Central memory CD4-positive, alpha-beta T cell (primary cell): Measurements from ENCODE around the gene MBNL2.

ENCODE experiments used
- DNase-seq: peaks from one replicate; pipeline ENCODE4 v3.0.0; 2022

MBNL2 gene

DNA sequence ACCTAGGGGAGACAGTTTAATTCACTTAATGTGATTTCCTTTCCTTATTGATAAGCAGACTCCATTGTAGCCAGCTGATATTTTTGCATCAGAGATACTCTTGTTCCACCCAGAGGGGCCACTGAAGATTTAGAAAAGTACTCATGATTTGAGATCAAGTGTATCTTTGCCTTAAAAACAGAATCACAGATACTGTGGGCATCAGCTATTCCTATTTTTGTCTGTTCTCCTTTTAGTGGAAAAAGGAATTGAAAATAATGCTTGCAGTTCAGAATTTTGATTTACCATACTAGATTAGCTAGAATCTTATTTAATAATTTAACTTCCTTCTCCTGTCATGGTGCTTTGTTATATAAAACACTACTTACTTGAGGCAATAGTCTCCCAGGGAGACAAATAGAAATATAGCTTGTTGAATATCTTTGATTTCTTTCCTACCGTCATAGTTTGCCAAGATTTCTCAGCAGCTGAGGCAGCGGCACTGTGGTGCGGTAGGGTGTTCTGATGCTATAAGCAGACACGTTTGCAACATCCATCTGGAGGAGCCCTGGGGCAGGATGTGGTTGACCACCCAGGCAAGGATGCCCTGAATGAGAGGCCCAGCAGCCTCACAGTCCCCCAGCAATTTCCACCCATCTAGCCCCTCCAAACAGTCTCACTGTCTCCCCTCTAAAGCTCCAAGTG, 164.8 kb downstream of the MBNL2 start:
- DNase-seq = no peak

DNA sequence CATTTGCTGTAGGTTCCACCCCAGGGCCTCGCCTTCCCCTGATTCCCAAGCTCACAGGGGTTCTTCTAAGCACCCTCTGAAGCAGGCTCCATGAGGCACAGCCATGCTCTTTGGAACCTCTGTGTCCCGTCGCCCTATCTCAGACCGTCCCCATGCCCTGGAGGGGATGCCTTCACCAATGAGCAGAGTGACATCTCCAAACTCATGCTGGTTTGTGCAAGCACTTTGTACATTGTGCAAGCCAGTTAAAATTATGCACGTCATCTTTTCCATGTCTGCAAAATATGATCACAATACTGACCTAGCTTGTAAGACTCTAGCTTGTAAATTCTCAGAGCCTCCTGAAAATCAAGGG, 165.3 kb downstream of the MBNL2 start:
- no peak for DNase-seq

DNA sequence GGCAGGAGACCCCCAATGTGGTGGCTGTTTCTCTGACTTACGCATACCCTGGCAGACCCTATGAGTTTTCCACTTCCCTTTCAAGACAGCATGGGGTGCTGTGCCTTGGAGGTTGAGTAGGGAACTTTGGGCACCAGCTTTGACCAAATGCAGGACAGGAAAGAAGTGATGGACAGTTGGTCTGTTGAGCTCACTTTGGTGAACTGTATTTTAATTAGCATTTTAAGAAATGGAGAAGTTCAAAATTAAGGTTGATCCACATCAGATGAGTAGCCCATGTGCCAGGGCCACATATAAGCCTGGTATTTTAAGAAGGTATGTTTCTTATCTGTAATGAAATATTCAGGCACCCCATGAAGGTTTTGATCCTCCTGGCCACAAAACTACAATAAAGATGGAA, 165.8 kb downstream of the MBNL2 start:
- no peak for DNase-seq

DNA sequence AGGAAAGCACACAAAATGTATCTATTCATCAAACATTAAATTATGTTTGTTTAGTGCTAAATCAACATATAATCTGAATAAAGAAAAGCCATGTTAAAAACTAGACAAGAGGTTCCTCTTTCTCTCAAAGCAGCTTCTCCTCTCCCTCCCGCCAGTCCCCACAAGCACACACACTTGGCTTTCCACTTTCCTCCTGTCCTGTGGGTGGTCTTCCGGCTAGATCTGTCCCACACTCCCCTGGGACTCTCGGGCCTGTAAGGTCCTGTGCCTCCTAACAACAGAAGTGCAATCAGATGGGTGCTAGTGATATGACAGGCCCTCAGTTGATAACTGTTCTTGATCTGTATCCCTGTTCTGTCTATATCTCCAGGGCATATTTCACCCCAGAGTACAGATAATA, 166.2 kb downstream of the MBNL2 start:
- DNase-seq = no peak

DNA sequence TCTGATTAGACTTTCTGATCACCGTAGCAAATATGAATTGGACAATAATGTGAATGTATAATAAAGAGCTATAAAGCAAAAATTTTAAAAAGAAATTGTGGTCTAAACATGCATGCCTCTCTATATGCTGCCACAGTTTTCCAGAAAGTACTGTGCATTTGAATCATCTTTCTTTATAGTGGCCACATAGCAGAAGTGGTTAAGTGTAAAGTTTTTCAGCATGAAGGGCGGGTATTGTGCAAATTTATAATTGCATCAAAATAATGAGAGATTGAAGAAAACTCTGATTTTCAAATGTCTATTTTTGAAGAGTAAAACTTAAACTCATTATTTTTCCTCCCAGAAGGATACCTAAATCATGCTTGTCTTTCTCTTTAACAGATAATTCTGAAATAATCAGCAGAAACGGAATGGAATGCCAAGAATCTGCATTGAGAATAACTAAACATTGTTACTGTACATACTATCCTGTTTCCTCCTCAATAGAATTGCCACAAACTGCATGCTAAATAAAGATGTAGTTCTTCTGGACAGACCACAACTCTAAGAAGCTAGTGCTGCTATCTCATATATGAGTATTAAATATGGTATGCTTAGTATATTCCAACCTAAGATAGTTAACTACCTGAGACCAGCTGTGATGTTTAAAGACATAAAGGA, 168.9 kb downstream of the MBNL2 start:
- DNase-seq = no peak

DNA sequence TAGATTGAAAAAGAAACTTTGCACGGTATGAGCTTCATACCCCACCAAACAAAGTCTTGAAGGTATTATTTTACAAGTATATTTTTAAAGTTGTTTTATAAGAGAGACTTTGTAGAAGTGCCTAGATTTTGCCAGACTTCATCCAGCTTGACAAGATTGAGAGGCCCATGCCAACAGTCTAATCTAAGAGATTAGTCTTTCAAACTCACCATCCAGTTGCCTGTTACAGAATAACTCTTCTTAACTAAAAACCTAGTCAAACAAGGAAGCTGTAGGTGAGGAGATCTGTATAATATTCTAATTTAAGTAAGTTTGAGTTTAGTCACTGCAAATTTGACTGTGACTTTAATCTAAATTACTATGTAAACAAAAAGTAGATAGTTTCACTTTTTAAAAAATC, 169.9 kb downstream of the MBNL2 start:
- DNase-seq = no peak

DNA sequence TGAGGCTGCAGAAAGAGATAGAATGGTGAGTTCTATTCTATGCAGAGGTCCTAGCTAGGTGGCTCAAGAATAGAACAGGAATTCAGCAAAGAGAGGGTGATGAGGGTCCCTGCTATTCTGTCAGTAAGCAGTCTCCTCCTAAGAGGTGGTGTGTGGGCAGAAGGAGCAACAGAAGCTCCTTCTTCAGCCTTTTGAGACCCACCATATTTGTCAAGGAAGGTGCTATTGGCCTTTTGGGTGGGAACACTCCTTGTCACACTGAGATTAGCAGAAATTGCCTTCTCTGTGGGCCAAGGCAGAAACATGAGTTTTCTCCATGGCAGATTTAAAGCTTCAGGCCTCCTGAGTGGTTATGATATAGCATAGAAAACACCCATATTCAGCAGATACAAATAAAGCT, 172.4 kb downstream of the MBNL2 start:
- DNase-seq = no peak

DNA sequence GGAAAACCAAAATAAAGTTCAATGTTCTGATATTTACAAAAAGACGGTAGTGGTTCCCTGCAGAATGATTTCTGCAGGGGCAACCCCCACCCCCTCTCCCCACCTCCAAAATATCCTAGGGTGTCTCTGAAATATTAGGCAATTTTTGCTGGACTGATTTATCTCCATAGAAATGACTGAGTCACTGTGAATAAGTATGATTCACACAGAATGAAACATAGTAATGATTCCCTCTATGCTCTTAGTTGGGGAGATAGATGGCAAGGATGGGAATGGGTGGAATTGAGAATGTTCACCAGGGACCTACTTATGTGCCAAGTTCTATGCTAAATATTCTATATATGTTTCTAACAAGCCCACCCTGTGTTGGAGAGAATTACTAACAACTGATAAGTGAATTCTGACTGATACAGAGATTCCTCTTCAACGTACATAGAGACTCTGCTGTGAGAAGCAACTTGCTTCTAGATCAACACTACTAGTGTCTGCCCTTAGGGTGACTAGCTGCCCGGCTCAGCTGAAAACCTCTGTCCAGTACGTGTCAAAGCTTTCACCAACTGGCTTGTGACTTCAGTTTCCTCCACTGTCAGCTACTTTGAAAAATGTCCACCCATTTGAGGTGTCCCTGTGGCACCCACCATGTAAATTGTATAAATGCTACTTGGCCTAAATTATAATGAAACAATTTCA, 173.5 kb downstream of the MBNL2 start:
- DNase-seq = no peak

DNA sequence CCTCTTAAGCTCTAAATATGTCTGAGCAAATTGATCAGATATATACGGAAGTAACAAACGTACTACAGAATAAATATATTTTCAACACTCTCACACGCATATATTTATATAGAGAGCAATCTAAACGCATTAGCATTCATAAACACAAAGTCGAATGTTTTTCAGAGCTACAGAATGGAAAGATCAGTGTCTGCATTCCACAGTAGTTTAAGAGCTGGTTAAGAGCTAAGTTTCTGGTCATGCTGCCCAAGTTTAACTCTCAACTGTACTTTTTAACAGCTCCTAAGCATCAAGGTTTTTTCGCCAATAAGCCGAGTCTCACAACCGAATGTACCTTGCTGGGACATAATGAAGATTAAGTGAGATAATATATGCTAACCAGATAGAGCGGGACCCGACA, 175.1 kb downstream of the MBNL2 start:
- DNase-seq = no peak

DNA sequence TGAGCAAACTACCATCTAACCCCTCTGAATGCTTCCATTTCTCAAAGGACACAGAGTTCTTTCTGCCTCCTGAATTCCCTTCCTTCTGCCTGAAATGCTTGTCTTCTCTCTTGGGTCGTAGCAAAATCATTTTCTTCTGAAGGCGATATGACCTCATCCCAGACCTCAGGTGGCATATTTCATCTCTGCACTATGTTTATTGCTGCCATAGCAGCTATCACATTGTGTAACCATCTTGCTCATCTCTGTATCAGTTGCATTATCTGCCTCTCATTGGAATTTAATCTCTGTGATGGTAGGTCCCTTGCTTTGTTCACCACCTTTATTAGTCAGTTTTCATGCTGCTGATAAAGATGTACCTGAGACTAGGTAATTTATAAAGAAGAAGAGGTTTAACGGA, 179.3 kb downstream of the MBNL2 start:
- DNase-seq = no peak

DNA sequence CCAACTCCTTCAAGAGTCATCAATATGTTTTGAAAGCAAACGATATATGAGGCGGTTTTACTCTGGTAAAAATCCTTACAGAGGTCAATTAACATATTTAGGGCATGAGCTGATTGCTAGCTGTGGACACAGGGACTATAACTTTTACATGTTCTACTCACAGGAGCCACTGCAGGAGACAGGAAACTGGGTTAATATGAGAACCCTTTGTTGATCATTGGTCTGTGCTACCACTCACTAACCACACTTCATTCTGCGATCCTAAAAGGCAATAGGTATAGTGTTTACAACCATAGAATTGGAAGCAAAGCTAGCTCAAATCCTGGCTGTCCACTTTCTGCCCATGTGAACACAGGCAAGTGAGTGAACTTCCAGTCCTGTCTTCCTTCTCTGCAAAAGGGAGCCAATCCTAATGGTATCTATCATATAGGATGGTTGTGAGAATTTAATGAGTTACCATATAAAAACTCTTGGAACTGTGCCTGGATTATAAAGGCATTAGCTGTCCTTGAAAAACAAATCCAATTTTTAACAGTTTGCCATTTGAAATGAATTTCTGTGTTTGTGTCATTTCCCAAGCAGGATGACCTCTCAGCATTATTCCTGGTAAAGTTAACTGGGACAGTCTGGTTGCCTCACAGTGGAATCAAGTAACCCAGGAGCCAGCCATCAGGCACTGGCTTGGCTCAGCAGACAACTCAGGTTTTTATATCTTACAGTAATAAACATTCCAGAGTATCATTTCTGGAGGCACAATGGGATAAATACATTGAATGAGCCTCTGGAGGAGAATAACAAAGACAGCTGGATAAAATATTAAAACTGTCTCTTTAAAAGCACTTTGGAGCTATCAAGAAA, 182.0 kb downstream of the MBNL2 start:
- no peak for DNase-seq

DNA sequence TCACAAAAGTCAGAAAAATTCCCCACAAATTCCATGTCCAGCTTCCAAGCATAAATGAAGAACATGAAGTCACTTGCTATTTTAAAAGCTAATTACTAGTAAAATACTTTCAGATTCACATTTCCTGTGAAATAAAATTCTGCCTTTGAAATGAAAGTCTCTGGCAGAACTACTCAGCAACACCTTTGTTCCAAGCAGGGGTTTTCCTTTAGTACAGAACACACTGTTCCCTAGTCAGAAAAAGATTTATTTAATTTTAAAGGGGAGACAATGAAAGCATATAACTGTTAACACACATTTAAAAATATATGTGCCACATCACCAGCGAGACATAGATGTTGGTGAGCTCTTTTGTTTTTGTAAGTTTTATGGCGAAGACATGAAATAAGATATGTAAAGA, 185.4 kb downstream of the MBNL2 start:
- no peak for DNase-seq

DNA sequence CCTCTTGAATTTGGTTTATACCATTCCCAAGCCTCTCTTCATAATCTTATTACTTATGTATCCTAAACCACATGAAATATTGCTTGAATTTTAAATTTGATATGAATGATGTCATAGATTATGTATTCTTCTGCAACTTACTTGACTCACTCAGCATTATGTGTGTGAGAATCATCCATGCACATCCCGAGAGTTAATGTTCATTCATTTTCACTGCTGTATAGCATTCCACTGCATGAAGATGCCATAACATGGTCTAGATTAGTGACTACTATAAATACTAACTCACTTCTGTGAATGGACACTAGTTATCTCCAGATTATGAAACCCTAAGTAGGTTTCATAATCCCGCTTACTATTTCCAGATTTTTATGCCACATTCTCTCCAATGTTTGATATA, 186.8 kb downstream of the MBNL2 start:
- DNase-seq = no peak

DNA sequence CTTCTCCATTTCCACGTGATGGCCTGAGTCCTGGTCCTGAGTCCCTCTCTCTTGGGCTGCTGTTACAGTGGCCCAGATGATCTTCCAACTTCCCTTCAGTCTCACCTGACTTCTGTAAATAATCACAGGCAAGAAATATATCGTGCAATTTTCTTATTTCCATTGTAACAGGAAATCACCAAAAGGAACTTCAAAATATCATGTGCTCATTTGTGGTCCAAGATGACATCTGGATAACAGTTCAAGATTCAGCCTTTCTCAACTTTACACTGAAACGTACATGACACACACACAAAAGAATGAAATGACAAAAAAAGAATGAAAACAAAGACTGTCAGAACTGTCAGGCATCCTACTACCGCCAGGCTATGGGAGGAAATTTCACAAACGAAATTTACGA, 189.9 kb downstream of the MBNL2 start:
- no peak for DNase-seq

DNA sequence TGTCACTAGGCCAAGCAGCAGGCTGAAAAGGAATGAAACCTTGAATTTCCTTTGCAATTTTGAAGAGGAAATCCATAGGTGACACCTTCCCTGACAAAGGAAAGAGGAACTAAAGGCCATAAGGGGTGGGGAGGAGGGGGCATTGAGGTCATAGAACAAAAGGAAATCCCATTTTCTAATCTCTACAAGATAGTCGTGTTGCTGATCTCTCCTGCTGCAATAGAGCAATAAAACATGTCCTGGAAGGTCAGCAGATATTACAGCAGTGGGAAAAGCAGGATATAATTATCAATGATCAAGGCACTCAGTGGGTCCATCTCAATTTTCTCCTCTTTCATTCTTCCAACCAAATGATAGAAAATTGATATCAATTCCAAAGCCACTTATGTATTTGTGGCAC, 191.6 kb downstream of the MBNL2 start:
- no peak for DNase-seq

DNA sequence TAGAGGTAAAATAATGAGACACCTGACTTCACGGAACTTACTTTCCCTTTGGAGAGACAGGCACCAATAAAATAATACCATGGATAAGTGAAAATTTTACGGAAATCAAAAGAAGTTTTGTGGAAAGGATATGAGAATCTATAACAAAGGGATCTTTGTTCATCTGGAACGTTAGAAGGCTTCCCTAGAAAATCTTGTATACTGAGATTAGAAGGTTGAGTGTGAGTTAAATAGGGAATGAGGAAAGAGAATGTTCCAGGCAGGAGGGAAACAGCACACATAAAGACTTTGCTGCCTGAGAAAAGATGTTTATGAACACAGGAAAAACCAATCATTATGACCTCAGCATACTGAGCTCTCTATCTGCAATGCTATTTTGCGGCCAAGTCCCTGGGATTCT, 192.3 kb downstream of the MBNL2 start:
- no peak for DNase-seq

DNA sequence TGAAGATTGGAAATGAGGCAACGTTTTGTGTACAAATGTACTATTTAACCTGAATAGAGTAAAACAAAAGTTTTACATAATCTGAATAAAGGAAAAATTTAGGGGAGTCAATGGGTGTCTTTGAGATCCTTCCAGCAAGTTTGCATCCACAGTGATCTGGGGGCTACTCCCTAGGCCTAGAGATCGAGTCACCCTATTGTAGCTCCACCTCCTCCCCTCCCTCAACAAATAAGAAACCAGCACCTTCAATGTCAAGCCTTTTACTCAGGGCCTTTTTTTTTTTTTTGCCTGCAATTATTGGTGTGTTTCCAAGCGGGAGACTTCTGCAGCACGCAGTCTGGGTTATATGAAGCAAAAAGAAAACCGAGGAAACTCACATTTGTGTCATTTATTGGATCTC, 195.6 kb downstream of the MBNL2 start:
- DNase-seq = no peak

DNA sequence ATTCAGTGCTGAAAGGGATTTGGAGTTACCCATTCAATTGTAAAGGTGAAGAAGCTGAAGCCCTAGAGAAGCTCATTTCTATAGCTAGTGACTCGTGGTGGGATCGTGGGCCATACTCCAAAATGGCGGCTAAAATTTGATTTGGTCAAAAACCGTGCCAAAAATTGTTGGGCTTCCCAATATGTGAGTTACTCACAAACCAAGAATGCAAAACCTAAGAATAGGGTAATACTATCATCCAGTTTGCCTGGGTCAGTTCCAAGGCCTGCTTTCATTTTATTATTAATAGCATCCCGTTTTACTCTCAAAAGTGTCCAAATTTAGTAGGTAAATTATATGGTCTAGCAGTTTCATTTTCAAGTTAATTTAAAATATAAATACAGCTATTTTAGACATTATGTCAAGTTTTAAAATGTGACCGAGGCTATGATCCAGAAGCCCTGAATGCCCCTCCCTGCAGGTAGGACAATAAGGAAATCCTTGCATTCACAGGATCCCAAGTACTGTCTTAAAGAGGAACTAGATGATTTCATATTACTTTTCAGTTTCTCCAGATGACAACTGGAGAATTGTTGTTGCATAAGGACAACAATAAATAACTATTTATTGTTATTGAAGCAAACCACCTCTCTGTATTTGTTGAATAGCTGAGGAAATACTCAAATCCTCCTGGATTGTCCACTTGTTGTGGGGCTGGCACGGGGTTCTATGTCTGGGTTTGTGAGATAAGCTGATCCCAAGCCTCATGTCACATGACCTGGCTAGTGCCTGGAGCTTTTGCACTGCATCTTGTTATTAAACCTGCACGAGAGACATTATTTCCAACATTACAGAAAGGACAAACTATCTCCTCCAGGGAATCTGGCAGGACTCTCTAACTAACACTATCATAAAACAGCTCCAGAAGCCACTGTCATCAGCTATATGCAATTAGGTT, 200.3 kb downstream of the MBNL2 start:
- DNase-seq = no peak

DNA sequence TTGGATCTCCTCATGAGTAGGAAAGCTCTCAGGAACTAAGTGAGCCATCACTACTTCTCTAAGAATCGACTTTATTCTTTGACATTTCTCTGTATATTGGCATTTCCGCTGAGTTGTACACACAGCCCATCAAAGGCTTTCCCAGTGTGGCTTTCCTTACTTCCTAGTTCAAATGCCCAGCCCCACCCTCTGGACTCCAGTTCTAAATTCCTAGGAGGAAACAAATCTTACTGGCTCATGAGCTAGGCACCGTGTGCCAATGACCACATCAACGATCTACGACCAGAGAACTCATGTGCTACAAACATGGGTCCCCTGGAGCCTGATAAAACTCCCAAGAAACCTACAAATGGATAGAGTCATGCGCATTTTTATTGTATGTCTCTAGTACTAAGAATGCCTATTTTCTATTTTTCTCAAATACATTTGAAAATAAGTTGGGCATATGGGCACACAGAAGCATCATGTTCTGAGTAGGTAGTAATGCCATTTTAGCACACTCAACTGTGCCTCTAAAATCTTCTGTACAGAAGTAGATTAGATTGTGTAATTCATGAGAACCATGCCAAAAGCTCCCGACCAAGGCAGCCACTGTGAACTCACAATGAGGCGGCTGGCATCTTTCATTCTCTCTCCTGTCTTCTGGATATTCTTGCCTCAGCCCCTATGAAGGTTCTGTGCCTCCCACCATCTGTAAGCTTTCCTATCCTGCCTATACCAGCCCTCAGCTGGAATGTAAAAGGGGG, 201.3 kb downstream of the MBNL2 start:
- no peak for DNase-seq

DNA sequence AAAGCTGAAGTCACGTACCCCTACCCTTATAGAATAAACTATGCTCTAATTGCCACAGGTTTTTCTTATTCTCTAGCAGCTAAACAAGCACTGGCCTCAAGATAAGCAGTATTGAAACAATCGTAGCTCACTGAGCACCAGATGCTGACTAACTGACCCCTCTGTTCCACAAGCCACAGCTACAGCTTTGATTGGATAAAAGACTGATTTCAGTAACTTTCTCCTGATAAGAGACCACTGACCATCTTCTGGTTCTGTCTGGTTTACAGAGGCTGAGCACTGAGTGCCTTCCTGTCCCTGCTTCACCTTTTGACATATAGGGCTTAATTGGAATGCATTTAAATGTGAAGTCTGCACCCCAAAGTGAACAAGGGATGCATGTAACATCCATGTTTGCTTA, 203.5 kb downstream of the MBNL2 start:
- no peak for DNase-seq

DNA sequence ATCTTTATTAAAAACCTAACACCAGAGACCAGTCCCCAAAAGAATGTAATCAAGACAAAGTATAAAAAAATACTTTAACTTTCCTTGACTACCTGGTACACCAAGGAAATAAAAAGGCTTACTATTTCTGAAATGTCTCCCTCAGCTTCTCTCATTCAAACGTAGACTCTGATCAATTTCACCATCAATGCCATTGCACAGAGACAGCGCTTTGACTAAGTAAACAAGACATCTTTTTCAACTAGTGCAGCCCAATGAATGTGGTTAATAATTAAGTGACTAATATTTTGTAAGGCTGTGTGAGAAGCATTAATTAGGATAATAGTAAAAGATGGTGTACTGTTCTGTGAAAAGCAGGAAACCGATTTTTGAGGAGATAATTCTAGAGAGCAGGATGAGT, 204.6 kb downstream of the MBNL2 start:
- DNase-seq = no peak

DNA sequence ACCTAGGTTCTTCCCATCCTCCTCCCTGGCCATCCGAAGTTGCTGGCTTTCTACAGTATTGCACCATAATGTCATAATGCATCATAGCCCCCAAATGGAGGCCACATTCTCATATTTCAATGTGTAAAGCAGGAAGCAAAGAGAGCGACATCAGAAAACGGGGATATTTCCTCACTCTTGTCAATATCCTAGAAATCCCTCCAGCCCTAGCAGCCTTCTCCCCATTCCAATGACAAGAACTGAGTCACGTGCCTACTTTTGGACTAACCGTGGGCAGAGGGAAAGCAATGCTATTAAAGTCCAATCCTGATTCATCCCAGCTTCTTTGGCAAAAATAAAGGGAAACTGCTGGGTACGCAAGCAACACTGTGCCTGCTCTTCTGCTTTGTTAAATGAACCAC, 207.5 kb downstream of the MBNL2 start:
- no peak for DNase-seq
